Parathyroid adenoma (tissue), 2 donors: Measurements from ENCODE around the gene DTWD2.

Experiments used
- H2AFZ ChIP-seq: fragments of 300-600 bp; sonication (generic); one replicate; pipeline ENCODE4 v1.7.0; 2017; ENCODE audit warnings: antibody characterized with exemption, mild to moderate bottlenecking
- H3K27ac ChIP-seq: fragments of 300-600 bp; sonication (generic); one replicate; pipeline ENCODE4 v1.7.0; 2017
- H3K27me3 ChIP-seq: fragments of 300-600 bp; sonication (generic); one replicate; pipeline ENCODE4 v1.7.0; 2017; ENCODE audit warnings: low read length; ENCODE audit not compliant: control insufficient read depth, insufficient read depth
- H3K36me3 ChIP-seq: fragments of 300-600 bp; sonication (generic); one replicate; pipeline ENCODE4 v1.7.0; 2017; ENCODE audit warnings: low read length; ENCODE audit not compliant: control insufficient read depth, insufficient read depth
- H3K4me1 ChIP-seq: fragments of 300-600 bp; sonication (generic); one replicate; pipeline ENCODE4 v1.7.0; 2017; ENCODE audit warnings: control low read depth
- H3K4me2 ChIP-seq: fragments of 300-600 bp; sonication (generic); one replicate; pipeline ENCODE4 v1.7.0; 2017; ENCODE audit warnings: low read length
- H3K4me3 ChIP-seq: fragments of 300-600 bp; sonication (generic); one replicate; pipeline ENCODE4 v1.7.0; 2017; ENCODE audit warnings: low read depth, low read length
- H3K79me2 ChIP-seq: fragments of 300-600 bp; sonication (generic); one replicate; pipeline ENCODE4 v1.7.0; 2017; ENCODE audit warnings: control low read depth
- H3K9ac ChIP-seq: fragments of 300-600 bp; sonication (generic); one replicate; pipeline ENCODE4 v1.7.0; 2017; ENCODE audit warnings: mild to moderate bottlenecking
- H3K9me3 ChIP-seq: fragments of 300-600 bp; sonication (generic); one replicate; pipeline ENCODE4 v1.7.0; 2017; ENCODE audit warnings: low read length; ENCODE audit not compliant: control insufficient read depth
- TF ChIP-seq, protein P1 (sequence below): fragments of 300-600 bp; sonication (generic); IDR thresholded peaks from one replicate; pipeline ENCODE4 v1.7.0; 2017; ENCODE audit warnings: antibody characterized with exemption, mild to moderate bottlenecking
- donor health status: primary hyperparathyroidism.

Gene DTWD2

DNA sequence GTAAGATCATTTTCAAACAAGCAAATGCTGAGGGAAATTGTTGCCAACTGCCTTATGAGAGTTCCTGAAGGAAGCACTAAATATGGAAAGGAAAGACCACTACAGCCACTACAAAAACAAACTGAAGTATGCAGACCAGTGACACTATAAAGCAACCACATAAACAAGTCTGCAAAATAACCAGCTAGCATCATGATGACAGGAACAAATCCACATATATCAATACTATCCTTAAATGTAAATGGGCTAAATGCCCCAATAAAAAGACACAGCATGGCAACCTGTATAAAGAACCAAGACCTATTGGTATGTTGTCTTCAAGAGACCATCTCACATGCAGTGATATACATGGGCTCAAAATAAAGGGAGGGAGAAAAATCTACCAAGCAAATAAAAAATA is 113.2 kb downstream of the DTWD2 start:
- no peak overlapping the region for H3K4me2 ChIP-seq
- H3K4me3 ChIP-seq = no peak overlapping the region
- H3K9me3 ChIP-seq = no peaks in the 10 kb centered on the region
- no peak overlapping the region for H3K9ac ChIP-seq
- no peaks in the 10 kb centered on the region for H3K4me1 ChIP-seq
- H3K27me3 ChIP-seq = no peaks in the 10 kb centered on the region
- H3K36me3 ChIP-seq = no peaks in the 10 kb centered on the region
- H3K79me2 ChIP-seq = no peaks in the 10 kb centered on the region
- TF ChIP-seq, protein P1, sequence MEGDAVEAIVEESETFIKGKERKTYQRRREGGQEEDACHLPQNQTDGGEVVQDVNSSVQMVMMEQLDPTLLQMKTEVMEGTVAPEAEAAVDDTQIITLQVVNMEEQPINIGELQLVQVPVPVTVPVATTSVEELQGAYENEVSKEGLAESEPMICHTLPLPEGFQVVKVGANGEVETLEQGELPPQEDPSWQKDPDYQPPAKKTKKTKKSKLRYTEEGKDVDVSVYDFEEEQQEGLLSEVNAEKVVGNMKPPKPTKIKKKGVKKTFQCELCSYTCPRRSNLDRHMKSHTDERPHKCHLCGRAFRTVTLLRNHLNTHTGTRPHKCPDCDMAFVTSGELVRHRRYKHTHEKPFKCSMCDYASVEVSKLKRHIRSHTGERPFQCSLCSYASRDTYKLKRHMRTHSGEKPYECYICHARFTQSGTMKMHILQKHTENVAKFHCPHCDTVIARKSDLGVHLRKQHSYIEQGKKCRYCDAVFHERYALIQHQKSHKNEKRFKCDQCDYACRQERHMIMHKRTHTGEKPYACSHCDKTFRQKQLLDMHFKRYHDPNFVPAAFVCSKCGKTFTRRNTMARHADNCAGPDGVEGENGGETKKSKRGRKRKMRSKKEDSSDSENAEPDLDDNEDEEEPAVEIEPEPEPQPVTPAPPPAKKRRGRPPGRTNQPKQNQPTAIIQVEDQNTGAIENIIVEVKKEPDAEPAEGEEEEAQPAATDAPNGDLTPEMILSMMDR = no peak
- no peak overlapping the region for H3K27ac ChIP-seq
- H2AFZ ChIP-seq = no peak overlapping the region

DNA sequence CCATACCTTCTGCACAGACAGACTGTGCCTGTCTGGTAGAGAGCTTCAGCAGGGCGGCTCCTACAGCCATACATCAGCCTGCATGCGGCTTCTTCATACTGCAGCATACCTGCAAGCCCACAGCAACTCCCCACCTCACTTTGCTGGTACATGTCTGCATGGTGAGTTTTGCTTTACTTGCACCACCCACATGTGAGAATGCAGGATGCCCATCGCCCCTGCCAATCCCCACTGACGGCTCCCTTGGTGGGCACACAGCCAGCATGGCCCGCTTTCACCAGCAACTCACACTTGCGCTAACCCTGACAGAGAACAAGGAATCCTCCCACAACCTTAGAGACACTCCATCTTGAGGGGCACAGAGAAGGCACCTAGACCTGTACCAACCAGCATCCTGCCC is 114.9 kb downstream of the DTWD2 start:
- Histone ChIP-seq H3K4me2 (no peak overlapping the region), H3K27me3 (no peaks in the 10 kb centered on the region), H3K36me3 (no peaks in the 10 kb centered on the region), H3K27ac (no peak overlapping the region), H3K4me3 (no peak overlapping the region), H3K9ac (no peak overlapping the region), H2AFZ (no peak overlapping the region), H3K4me1 (no peaks in the 10 kb centered on the region), H3K9me3 (no peaks in the 10 kb centered on the region), H3K79me2 (no peaks in the 10 kb centered on the region)
- TF ChIP-seq, protein P1 = no peak

DNA sequence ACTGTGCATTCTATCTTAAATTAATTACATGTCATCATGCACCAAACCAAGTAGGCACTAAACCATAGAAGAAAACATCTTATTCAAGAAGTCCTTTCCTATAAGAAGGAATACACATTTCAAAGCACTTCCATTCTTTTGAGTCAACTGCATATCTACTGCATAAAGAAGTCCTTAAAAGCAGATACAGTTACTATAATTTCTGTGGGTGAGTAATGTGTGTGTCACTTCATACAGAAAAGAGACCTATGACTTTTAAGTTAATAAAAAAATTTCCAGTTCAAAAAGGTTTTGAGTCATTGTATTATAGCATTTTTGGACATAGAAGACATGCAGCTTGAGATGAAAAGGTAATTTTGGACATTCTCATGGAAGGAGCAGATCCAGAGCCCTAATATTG is 125.0 kb downstream of the DTWD2 start:
- H3K27me3 ChIP-seq = no peaks in the 10 kb centered on the region
- no peak overlapping the region for H3K4me3 ChIP-seq
- H3K79me2 ChIP-seq = no peaks in the 10 kb centered on the region
- H3K9me3 ChIP-seq = no peaks in the 10 kb centered on the region
- H3K36me3 ChIP-seq = no peaks in the 10 kb centered on the region
- H3K27ac ChIP-seq = no peak overlapping the region
- H3K4me2 ChIP-seq = no peak overlapping the region
- peaks cover 5% of the 10 kb centered on the region for H3K4me1 ChIP-seq
- TF ChIP-seq, protein P1 = no peak
- H3K9ac ChIP-seq = no peak overlapping the region
- H2AFZ ChIP-seq = no peak overlapping the region

DNA sequence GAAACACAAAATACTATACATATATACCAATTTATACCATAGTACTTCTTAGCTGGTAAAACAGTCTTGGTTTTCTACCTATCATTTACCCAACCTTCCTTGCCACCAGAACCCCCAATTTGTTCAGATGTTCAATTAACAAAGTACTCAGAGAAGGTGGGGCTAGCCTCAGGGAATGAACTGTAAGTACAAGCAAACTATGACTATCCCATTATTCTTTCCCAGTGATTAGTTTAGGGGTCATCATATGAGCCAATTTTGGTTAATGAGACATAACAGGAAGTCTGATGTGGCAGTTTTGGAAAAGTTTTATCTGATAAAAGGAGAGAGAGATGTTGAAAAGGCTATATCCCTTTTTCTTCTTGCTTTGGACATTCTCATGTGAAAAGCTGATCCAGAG is 125.8 kb downstream of the DTWD2 start:
- H3K27ac ChIP-seq = no peak overlapping the region
- no peak overlapping the region for H3K4me3 ChIP-seq
- H3K4me1 ChIP-seq = peaks cover 7% of the 10 kb centered on the region
- no peak overlapping the region for H3K9ac ChIP-seq
- no peaks in the 10 kb centered on the region for H3K9me3 ChIP-seq
- no peak overlapping the region for H3K4me2 ChIP-seq
- TF ChIP-seq, protein P1 = no peak
- H2AFZ ChIP-seq = no peak overlapping the region
- H3K79me2 ChIP-seq = no peaks in the 10 kb centered on the region
- no peaks in the 10 kb centered on the region for H3K27me3 ChIP-seq
- H3K36me3 ChIP-seq = no peaks in the 10 kb centered on the region

DNA sequence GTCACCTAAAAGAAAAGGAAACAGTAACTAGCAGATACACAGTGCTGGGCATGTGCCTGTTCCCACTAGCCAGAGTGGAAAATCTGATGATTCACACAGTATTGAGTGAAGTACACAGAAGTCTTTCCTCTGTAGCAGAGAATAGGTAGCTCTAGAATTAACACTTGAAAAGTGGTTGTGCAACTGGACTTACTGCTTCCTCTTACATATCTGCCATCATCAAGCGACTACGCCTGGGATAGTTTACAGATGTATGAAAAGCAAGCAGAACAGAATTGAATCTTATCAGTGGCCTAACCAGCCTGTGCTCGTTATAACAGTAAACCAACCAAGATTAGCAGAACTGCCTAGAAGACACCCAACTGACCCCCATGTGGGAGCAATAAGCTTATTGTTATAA is 130.6 kb downstream of the DTWD2 start:
- no peak overlapping the region for H2AFZ ChIP-seq
- TF ChIP-seq, protein P1 = no peak
- H3K4me2 ChIP-seq = no peak overlapping the region
- H3K4me3 ChIP-seq = no peak overlapping the region
- H3K4me1 ChIP-seq = peaks cover 4% of the 10 kb centered on the region
- no peaks in the 10 kb centered on the region for H3K36me3 ChIP-seq
- no peaks in the 10 kb centered on the region for H3K79me2 ChIP-seq
- no peaks in the 10 kb centered on the region for H3K27me3 ChIP-seq
- no peak overlapping the region for H3K9ac ChIP-seq
- no peak overlapping the region for H3K27ac ChIP-seq
- H3K9me3 ChIP-seq = no peaks in the 10 kb centered on the region
